Mammary epithelial cell (primary cell): ENCODE measurements around the gene PNLIPRP3.

ENCODE experiments used
- EZH2 ChIP-seq: IDR thresholded peaks from 2 replicates; pipeline ENCODE4 v1.6.1; 2012; ENCODE audit warnings: low read length, inconsistent platforms, borderline replicate concordance
- TF ChIP-seq, protein P1 (sequence below), 2 donors: IDR thresholded peaks in 1 of 2; conservative IDR thresholded peaks in 1 of 2; 2 replicates each; pipeline ENCODE4 v1.5.1; 2011 to 2012; ENCODE audit warnings: inconsistent platforms in 2 of 2, low read length in 2 of 2, mild to moderate bottlenecking in 2 of 2, control low read depth in 1 of 2, low read depth in 1 of 2; ENCODE audit not compliant: insufficient read depth in 1 of 2; ENCODE audit errors: extremely low read depth in 1 of 2

GRCh38 chr10:116437076-116437692, 9.5 kb downstream of the PNLIPRP3 start:
- TF ChIP-seq EZH2, result no peak
- TF ChIP-seq, protein P1, sequence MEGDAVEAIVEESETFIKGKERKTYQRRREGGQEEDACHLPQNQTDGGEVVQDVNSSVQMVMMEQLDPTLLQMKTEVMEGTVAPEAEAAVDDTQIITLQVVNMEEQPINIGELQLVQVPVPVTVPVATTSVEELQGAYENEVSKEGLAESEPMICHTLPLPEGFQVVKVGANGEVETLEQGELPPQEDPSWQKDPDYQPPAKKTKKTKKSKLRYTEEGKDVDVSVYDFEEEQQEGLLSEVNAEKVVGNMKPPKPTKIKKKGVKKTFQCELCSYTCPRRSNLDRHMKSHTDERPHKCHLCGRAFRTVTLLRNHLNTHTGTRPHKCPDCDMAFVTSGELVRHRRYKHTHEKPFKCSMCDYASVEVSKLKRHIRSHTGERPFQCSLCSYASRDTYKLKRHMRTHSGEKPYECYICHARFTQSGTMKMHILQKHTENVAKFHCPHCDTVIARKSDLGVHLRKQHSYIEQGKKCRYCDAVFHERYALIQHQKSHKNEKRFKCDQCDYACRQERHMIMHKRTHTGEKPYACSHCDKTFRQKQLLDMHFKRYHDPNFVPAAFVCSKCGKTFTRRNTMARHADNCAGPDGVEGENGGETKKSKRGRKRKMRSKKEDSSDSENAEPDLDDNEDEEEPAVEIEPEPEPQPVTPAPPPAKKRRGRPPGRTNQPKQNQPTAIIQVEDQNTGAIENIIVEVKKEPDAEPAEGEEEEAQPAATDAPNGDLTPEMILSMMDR (conservative IDR thresholded peaks at IDR 0.05 in 1 of 2, IDR thresholded peaks at IDR 0.05 in 1 of 2; ENCODE audit: extremely low read depth in 1 of 2, insufficient read depth in 1 of 2, low read depth in 1 of 2, low read length in 2 of 2), result no peak
